HEK293 (cell line): ENCODE data around the gene CYP4V2.

Experiments used
- ZBTB1 ChIP-seq: fragments of 450-650 bp; formaldehyde crosslinking; IDR thresholded peaks from 2 replicates; pipeline ENCODE4 v1.5.1; 2016; ENCODE audit warnings: missing biosample characterization, missing genetic modification characterization
- ZNF157 ChIP-seq: fragments of 450-650 bp; formaldehyde crosslinking; IDR thresholded peaks from 2 replicates; pipeline ENCODE4 v1.5.1; 2016; ENCODE audit warnings: missing biosample characterization, missing genetic modification characterization
- ZNF16 ChIP-seq: fragments of 450-650 bp; formaldehyde crosslinking; IDR thresholded peaks from 2 replicates; pipeline ENCODE4 v1.5.1; 2016; ENCODE audit warnings: low read depth, missing biosample characterization, missing genetic modification characterization
- ZNF169 ChIP-seq: fragments of 450-650 bp; formaldehyde crosslinking; IDR thresholded peaks from 2 replicates; pipeline ENCODE4 v1.5.1; 2016; ENCODE audit warnings: missing biosample characterization, missing genetic modification characterization
- ZNF416 ChIP-seq: fragments of 450-650 bp; formaldehyde crosslinking; IDR thresholded peaks from 2 replicates; pipeline ENCODE4 v1.5.1; 2016; ENCODE audit warnings: missing biosample characterization, missing genetic modification characterization
- TF ChIP-seq, protein P1 (sequence below): fragments of 450-650 bp; formaldehyde crosslinking; IDR thresholded peaks from 2 replicates; pipeline ENCODE4 v1.5.1; 2016; ENCODE audit warnings: missing biosample characterization, missing genetic modification characterization

DNA sequence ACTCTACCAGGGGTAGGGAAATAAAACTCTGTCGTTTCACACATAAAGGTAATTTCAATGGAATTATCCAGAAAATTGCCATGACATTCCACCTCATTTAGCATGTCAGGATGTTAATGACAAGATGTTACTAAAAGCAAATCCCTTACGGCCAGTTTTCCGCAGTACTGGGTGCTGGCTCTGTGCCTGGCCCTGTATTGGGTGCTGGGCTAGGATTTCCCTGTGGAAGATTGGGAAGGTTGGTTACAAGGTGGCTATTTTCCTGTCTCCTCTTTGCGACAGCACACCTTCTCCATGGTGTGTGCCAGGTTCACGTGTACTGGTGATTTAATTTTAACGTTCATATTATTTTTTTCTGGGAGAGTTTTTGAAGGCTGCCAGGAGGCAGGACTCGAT, 49.1 kb downstream of the CYP4V2 start:
- TF ChIP-seq, protein P1, sequence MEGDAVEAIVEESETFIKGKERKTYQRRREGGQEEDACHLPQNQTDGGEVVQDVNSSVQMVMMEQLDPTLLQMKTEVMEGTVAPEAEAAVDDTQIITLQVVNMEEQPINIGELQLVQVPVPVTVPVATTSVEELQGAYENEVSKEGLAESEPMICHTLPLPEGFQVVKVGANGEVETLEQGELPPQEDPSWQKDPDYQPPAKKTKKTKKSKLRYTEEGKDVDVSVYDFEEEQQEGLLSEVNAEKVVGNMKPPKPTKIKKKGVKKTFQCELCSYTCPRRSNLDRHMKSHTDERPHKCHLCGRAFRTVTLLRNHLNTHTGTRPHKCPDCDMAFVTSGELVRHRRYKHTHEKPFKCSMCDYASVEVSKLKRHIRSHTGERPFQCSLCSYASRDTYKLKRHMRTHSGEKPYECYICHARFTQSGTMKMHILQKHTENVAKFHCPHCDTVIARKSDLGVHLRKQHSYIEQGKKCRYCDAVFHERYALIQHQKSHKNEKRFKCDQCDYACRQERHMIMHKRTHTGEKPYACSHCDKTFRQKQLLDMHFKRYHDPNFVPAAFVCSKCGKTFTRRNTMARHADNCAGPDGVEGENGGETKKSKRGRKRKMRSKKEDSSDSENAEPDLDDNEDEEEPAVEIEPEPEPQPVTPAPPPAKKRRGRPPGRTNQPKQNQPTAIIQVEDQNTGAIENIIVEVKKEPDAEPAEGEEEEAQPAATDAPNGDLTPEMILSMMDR (tag by site-specific recombination): no peak
- TF ChIP-seq ZNF16 (tag by site-specific recombination): no peak
- no peak for TF ChIP-seq ZBTB1 (tag by site-specific recombination)
- TF ChIP-seq ZNF416: no peak
- TF ChIP-seq ZNF157 (tag by site-specific recombination): no peak
- TF ChIP-seq ZNF169 (tag by site-specific recombination): no peak
